CD4-positive, alpha-beta memory T cell (primary cell): Measurements from ENCODE around the gene AWAT2. TPM values are rescaled to one million over a fixed set of nuclear protein-coding genes. Genes with fewer than 3 reads are reported as not detected.

Experiments
- CTCF ChIA-PET: fragments of 350-600 bp; sonication (Branson Sonifier 250); formaldehyde crosslinking; loops from one replicate; lab custom pipeline; 2021; ENCODE audit warnings: inconsistent platforms; ENCODE audit not compliant: partially characterized antibody; lab: Charles Lee
- POLR2A ChIA-PET: fragments of 350-600 bp; sonication (Branson Sonifier 250); formaldehyde crosslinking; loops from one replicate; lab custom pipeline; 2021; ENCODE audit not compliant: partially characterized antibody; lab: Charles Lee
- DNase-seq, 5 donors: peaks; one replicate each; pipeline versions ENCODE4 v3.0.0 to v3.0.0-alpha.2; 2020 to 2022; ENCODE audit warnings: mixed read lengths in 1 of 5
- H3K27ac ChIP-seq: one replicate; pipeline ENCODE4 v1.7.0; 2013; ENCODE audit warnings: low read depth, low read length
- H3K27me3 ChIP-seq: 2 replicates; pipeline ENCODE4 v1.7.0; 2013; ENCODE audit warnings: mild to moderate bottlenecking, low read length, moderate library complexity; ENCODE audit not compliant: insufficient read depth
- H3K36me3 ChIP-seq: 2 replicates; pipeline ENCODE4 v1.7.0; 2013; ENCODE audit warnings: mild to moderate bottlenecking, low read length, moderate library complexity; ENCODE audit not compliant: insufficient read depth
- H3K4me1 ChIP-seq: 2 replicates; pipeline ENCODE4 v1.7.0; 2013; ENCODE audit warnings: mild to moderate bottlenecking, low read length, moderate library complexity; ENCODE audit not compliant: insufficient read depth
- H3K4me3 ChIP-seq, 2 donors: one replicate each; pipeline ENCODE4 v1.7.0; 2013; ENCODE audit warnings: low read length in 2 of 2, mild to moderate bottlenecking in 1 of 2
- H3K9me3 ChIP-seq, 2 donors: one replicate each; pipeline ENCODE4 v1.7.0; 2013; ENCODE audit warnings: low read length in 2 of 2, control low read depth in 1 of 2; ENCODE audit not compliant: control insufficient read depth in 1 of 2
- H3K27ac Mint-ChIP-seq, 7 donors: one replicate each; pipeline ENCODE4 v1.8.0; 2020 to 2021; ENCODE audit warnings: mixed read lengths in 7 of 7, mild to moderate bottlenecking in 6 of 7, inconsistent platforms in 3 of 7, moderate library complexity in 3 of 7
- H3K27me3 Mint-ChIP-seq, 2 donors: one replicate each; pipeline ENCODE4 v1.8.0; 2020 to 2021; ENCODE audit warnings: mixed read lengths in 2 of 2
- H3K36me3 Mint-ChIP-seq, 2 donors: one replicate each; pipeline ENCODE4 v1.8.0; 2020 to 2021; ENCODE audit warnings: mixed read lengths in 2 of 2, inconsistent platforms in 1 of 2, mild to moderate bottlenecking in 1 of 2
- H3K4me1 Mint-ChIP-seq, 4 donors: one replicate each; pipeline ENCODE4 v1.8.0; 2020 to 2021; ENCODE audit warnings: mixed read lengths in 4 of 4, mild to moderate bottlenecking in 1 of 4
- H3K4me3 Mint-ChIP-seq, 8 donors: one replicate each; pipeline ENCODE4 v1.8.0; 2020 to 2021; ENCODE audit warnings: mixed read lengths in 8 of 8, mild to moderate bottlenecking in 7 of 8, moderate library complexity in 6 of 8, inconsistent platforms in 3 of 8
- H3K9me3 Mint-ChIP-seq, 8 donors: one replicate each; pipeline ENCODE4 v1.8.0; 2020 to 2021; ENCODE audit warnings: mixed read lengths in 8 of 8, mild to moderate bottlenecking in 5 of 8, inconsistent platforms in 3 of 8, moderate library complexity in 1 of 8
- intact Hi-C: fragments of 100-400 bp; cut with micrococcal nuclease; formaldehyde crosslinking; loops from one replicate; pipeline ENCODE4 v1.15.1; 2023
- polyA plus RNA-seq, 2 donors: library from polyadenylated mRNA; unstranded; fragments of 300-500 nt; fragmentation: Illumina TruSeq; gene quantifications; one replicate each; pipeline ENCODE4 v1.2.3, GENCODE V29; 2021
- total RNA-seq, 2 experiments: library from RNA; stranded (reverse); gene quantifications; one replicate each; pipeline ENCODE4 v1.2.3, GENCODE V29; 2021

AWAT2 gene
- total and polyA plus RNA-seq, 4 experiments from 2014 or later: not detected

- no peaks in the 10 kb centered on the region for H3K27me3 ChIP-seq
- intact Hi-C loops: no loop called here
- no peaks in the 10 kb centered on the region for H3K27me3 Mint-ChIP-seq
- H3K9me3 Mint-ChIP-seq: no peaks in the 10 kb centered on the region
- H3K4me1 Mint-ChIP-seq: no peaks in the 10 kb centered on the region
- no peak for DNase-seq
- H3K9me3 ChIP-seq: no peaks in the 10 kb centered on the region
- H3K4me3 Mint-ChIP-seq: no peak overlapping the region
- H3K4me1 ChIP-seq: no peaks in the 10 kb centered on the region
- no peak overlapping the region for H3K27ac ChIP-seq
- ChIA-PET CTCF (interaction anchor here (2.4 kb wide), 1 partner anchor 13 kb away, joined by 8 read pairs; no protein-coding TSS in a partner anchor), POLR2A (no interaction called here)
- H3K36me3 ChIP-seq: no peaks in the 10 kb centered on the region
- H3K36me3 Mint-ChIP-seq: no peaks in the 10 kb centered on the region
- H3K27ac Mint-ChIP-seq: no peak overlapping the region
- H3K4me3 ChIP-seq: no peak overlapping the region
These were observed 35.0 kb upstream of the AWAT2 start for GRCh38 chrX:70084592-70085240.

- no peaks in the 10 kb centered on the region for H3K36me3 Mint-ChIP-seq
- H3K4me1 Mint-ChIP-seq: no peaks in the 10 kb centered on the region
- peaks cover 0 to 1% of the 10 kb centered on the region in 2 donors for H3K27me3 Mint-ChIP-seq
- POLR2A ChIA-PET: no interaction called here
- Histone ChIP-seq H3K4me1 (no peaks in the 10 kb centered on the region), H3K4me3 (no peak overlapping the region), H3K27me3 (no peaks in the 10 kb centered on the region), H3K36me3 (no peaks in the 10 kb centered on the region), H3K9me3 (no peaks in the 10 kb centered on the region), H3K27ac (no peak overlapping the region)
- CTCF ChIA-PET: interaction anchor here (1.0 kb wide), 1 partner anchor 15 kb away, joined by 3 read pairs; no protein-coding TSS in a partner anchor
- no peak overlapping the region for H3K27ac Mint-ChIP-seq
- H3K4me3 Mint-ChIP-seq: no peak overlapping the region
- no peaks in the 10 kb centered on the region for H3K9me3 Mint-ChIP-seq
- intact Hi-C loops: no loop called here
- no peak for DNase-seq
These were observed 33.0 kb upstream of the AWAT2 start for GRCh38 chrX:70082723-70083122.

- DNase-seq: no peak
- H3K27ac ChIP-seq: no peak overlapping the region
These were observed 30.1 kb upstream of the AWAT2 start for GRCh38 chrX:70079870-70080269.

GRCh38 chrX:70079297-70079696 lies 29.6 kb upstream of the AWAT2 start:
- Histone ChIP-seq H3K27ac (no peak overlapping the region), H3K4me3 (no peak overlapping the region), H3K27me3 (no peaks in the 10 kb centered on the region), H3K9me3 (no peaks in the 10 kb centered on the region), H3K4me1 (no peaks in the 10 kb centered on the region), H3K36me3 (no peaks in the 10 kb centered on the region)
- intact Hi-C loops: no loop called here
- DNase-seq: no peak
- H3K4me3 Mint-ChIP-seq: no peak overlapping the region
- CTCF ChIA-PET: no interaction called here
- H3K9me3 Mint-ChIP-seq: peaks cover 0 to 3% (median 0%) of the 10 kb centered on the region in 8 donors
- H3K27ac Mint-ChIP-seq: no peak overlapping the region
- no peaks in the 10 kb centered on the region for H3K4me1 Mint-ChIP-seq
- H3K27me3 Mint-ChIP-seq: peaks cover 0 to 1% of the 10 kb centered on the region in 2 donors
- POLR2A ChIA-PET: no interaction called here
- no peaks in the 10 kb centered on the region for H3K36me3 Mint-ChIP-seq

More at GRCh38 chrX:70079870-70080269, 30.1 kb upstream of the AWAT2 start:
- H3K4me1 ChIP-seq: no peaks in the 10 kb centered on the region
- intact Hi-C loops: no loop called here
- ChIA-PET CTCF (no interaction called here), POLR2A (no interaction called here)
- H3K36me3 ChIP-seq: no peaks in the 10 kb centered on the region
- H3K27ac Mint-ChIP-seq: no peak overlapping the region
- H3K27me3 ChIP-seq: no peaks in the 10 kb centered on the region
- no peaks in the 10 kb centered on the region for H3K9me3 ChIP-seq
- no peaks in the 10 kb centered on the region for H3K4me1 Mint-ChIP-seq
- no peak overlapping the region for H3K4me3 Mint-ChIP-seq
- H3K9me3 Mint-ChIP-seq: peaks cover 0 to 3% (median 0%) of the 10 kb centered on the region in 8 donors
- H3K27me3 Mint-ChIP-seq: peaks cover 0 to 1% of the 10 kb centered on the region in 2 donors
- no peaks in the 10 kb centered on the region for H3K36me3 Mint-ChIP-seq
- no peak overlapping the region for H3K4me3 ChIP-seq

- intact Hi-C loops: no loop called here
- Mint-ChIP-seq H3K27ac (no peak overlapping the region), H3K4me3 (no peak overlapping the region)
These were observed 16.9 kb upstream of the AWAT2 start for GRCh38 chrX:70066646-70067045.

GRCh38 chrX:70062961-70063550 lies 13.3 kb upstream of the AWAT2 start:
- ChIA-PET CTCF (no interaction called here), POLR2A (no interaction called here)
- Mint-ChIP-seq H3K4me1 (no peaks in the 10 kb centered on the region), H3K27ac (no peak overlapping the region), H3K4me3 (no peak overlapping the region), H3K27me3 (no peaks in the 10 kb centered on the region), H3K9me3 (no peaks in the 10 kb centered on the region), H3K36me3 (no peaks in the 10 kb centered on the region)
- no peaks in the 10 kb centered on the region for H3K4me1 ChIP-seq
- no peaks in the 10 kb centered on the region for H3K36me3 ChIP-seq
- intact Hi-C loops: no loop called here
- no peak overlapping the region for H3K4me3 ChIP-seq
- DNase-seq: no peak
- H3K27ac ChIP-seq: no peak overlapping the region
- no peaks in the 10 kb centered on the region for H3K27me3 ChIP-seq
- H3K9me3 ChIP-seq: no peaks in the 10 kb centered on the region

More at GRCh38 chrX:70066646-70067045, 16.9 kb upstream of the AWAT2 start:
- Histone ChIP-seq H3K27me3 (no peaks in the 10 kb centered on the region), H3K27ac (no peak overlapping the region), H3K4me3 (no peak overlapping the region), H3K36me3 (no peaks in the 10 kb centered on the region), H3K9me3 (no peaks in the 10 kb centered on the region), H3K4me1 (no peaks in the 10 kb centered on the region)
- Mint-ChIP-seq H3K9me3 (no peaks in the 10 kb centered on the region), H3K27me3 (no peaks in the 10 kb centered on the region), H3K36me3 (no peaks in the 10 kb centered on the region), H3K4me1 (no peaks in the 10 kb centered on the region)
- CTCF ChIA-PET: no interaction called here
- POLR2A ChIA-PET: no interaction called here
- DNase-seq: no peak

- no peaks in the 10 kb centered on the region for H3K27me3 Mint-ChIP-seq
- H3K4me1 Mint-ChIP-seq: no peaks in the 10 kb centered on the region
- H3K9me3 Mint-ChIP-seq: no peaks in the 10 kb centered on the region
- H3K27ac Mint-ChIP-seq: no peak within 1 kb of the TSS
- H3K27me3 ChIP-seq: no peaks in the 10 kb centered on the region
- H3K4me3 Mint-ChIP-seq: no peak within 1 kb of the TSS
- POLR2A ChIA-PET: no interaction called here
- DNase-seq: no peak
- H3K4me1 ChIP-seq: no peaks in the 10 kb centered on the region
- no peak within 1 kb of the TSS for H3K4me3 ChIP-seq
- CTCF ChIA-PET: no interaction called here
- intact Hi-C loops: no loop called here
- no peaks in the 10 kb centered on the region for H3K36me3 ChIP-seq
- no peaks in the 10 kb centered on the region for H3K36me3 Mint-ChIP-seq
- no peaks in the 10 kb centered on the region for H3K9me3 ChIP-seq
- H3K27ac ChIP-seq: no peak within 1 kb of the TSS
These were observed 12.3 kb upstream of the AWAT2 start, which contains the start of gene OTUD6A for GRCh38 chrX:70062076-70062475. Gene OTUD6A (plus strand): TSS chrX:70062457. CDS start chrX:70062525, 68 bp downstream.
